ENCODE results near the gene C6orf163. TPM values are rescaled to one million over a fixed set of nuclear protein-coding genes. Genes with fewer than 3 reads are reported as not detected.

C6orf163 gene
- total and polyA plus RNA-seq, 2 of the 13 experiments (the other 11 are each of a cell fraction or from before 2014, with no cell fraction given) = 0.62 to 1.8 TPM

DNA sequence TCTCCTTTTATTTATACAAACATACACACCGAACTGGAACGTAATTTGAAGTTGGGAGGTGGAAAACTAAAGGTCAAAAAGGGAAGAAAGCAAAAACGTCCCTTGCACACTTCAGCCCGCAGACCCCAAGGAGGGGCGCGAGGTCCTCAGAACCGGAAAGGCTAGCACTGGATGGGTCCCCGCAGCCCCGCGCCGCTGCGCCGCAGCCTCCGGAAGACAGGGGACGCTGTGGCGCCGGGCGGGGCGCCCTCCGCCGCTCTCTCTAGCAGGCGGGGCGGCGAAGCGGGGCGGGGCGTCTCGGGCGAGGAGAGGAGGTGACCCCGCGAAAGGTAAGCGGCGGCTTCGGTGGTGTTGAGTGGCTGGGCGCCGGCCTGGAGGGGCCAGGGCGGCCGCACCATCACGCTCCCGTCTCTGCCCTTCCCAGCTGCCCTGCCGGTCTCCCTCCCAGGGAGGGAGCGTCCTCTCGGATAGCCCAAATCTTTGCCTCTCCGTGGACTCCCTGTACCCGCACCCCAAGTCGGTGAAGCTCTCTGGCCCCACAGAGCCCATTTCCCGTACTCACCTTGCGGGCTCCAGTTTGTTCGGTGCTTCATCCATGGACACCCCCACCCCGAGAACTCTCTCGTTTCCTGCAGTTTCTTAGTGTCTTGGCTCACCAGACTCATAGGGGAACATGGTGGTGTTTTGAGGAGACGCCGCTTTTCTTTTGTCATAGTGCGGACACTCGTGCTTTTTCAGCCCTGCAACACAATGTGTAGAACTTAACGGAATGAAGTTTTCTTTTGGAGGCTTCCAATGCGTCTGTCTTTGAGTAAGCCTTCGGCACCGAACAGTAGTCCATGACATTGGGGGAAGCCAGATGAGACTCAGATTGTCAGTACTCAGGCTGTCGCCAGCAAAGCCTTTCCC, 22.1 kb upstream of the C6orf163 start, which contains the start of gene SMIM8 (continued):
- TF ChIP-seq, protein P1, sequence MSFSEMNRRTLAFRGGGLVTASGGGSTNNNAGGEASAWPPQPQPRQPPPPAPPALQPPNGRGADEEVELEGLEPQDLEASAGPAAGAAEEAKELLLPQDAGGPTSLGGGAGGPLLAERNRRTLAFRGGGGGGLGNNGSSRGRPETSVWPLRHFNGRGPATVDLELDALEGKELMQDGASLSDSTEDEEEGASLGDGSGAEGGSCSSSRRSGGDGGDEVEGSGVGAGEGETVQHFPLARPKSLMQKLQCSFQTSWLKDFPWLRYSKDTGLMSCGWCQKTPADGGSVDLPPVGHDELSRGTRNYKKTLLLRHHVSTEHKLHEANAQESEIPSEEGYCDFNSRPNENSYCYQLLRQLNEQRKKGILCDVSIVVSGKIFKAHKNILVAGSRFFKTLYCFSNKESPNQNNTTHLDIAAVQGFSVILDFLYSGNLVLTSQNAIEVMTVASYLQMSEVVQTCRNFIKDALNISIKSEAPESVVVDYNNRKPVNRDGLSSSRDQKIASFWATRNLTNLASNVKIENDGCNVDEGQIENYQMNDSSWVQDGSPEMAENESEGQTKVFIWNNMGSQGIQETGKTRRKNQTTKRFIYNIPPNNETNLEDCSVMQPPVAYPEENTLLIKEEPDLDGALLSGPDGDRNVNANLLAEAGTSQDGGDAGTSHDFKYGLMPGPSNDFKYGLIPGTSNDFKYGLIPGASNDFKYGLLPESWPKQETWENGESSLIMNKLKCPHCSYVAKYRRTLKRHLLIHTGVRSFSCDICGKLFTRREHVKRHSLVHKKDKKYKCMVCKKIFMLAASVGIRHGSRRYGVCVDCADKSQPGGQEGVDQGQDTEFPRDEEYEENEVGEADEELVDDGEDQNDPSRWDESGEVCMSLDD (CRISPR knock-in tag; IDR thresholded peaks at IDR 0.05; ENCODE audit: borderline replicate concordance) = peak; percentile 89
- TF ChIP-seq, protein P2, sequence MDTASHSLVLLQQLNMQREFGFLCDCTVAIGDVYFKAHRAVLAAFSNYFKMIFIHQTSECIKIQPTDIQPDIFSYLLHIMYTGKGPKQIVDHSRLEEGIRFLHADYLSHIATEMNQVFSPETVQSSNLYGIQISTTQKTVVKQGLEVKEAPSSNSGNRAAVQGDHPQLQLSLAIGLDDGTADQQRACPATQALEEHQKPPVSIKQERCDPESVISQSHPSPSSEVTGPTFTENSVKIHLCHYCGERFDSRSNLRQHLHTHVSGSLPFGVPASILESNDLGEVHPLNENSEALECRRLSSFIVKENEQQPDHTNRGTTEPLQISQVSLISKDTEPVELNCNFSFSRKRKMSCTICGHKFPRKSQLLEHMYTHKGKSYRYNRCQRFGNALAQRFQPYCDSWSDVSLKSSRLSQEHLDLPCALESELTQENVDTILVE (CRISPR knock-in tag; IDR thresholded peaks at IDR 0.05) = 0 out of 2 replicates have a peak, but pooled peaks have one; percentile 68
- TF ChIP-seq, protein P3, sequence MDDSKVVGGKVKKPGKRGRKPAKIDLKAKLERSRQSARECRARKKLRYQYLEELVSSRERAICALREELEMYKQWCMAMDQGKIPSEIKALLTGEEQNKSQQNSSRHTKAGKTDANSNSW (CRISPR knock-in tag; IDR thresholded peaks at IDR 0.05; ENCODE audit: borderline replicate concordance) = no peak
- TF ChIP-seq, protein P4, sequence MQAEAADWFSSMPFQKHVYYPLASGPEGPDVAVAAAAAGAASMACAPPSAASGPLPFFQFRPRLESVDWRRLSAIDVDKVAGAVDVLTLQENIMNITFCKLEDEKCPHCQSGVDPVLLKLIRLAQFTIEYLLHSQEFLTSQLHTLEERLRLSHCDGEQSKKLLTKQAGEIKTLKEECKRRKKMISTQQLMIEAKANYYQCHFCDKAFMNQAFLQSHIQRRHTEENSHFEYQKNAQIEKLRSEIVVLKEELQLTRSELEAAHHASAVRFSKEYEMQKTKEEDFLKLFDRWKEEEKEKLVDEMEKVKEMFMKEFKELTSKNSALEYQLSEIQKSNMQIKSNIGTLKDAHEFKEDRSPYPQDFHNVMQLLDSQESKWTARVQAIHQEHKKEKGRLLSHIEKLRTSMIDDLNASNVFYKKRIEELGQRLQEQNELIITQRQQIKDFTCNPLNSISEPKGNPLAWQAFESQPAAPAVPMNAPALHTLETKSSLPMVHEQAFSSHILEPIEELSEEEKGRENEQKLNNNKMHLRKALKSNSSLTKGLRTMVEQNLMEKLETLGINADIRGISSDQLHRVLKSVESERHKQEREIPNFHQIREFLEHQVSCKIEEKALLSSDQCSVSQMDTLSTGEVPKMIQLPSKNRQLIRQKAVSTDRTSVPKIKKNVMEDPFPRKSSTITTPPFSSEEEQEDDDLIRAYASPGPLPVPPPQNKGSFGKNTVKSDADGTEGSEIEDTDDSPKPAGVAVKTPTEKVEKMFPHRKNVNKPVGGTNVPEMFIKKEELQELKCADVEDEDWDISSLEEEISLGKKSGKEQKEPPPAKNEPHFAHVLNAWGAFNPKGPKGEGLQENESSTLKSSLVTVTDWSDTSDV (CRISPR knock-in tag; IDR thresholded peaks at IDR 0.05) = no peak
- TF ChIP-seq NFRKB (IDR thresholded peaks at IDR 0.05) (no peak), SNRNP70 (IDR thresholded peaks at IDR 0.05; ENCODE audit: low read depth, low read length) (no peak), ZNF3 (CRISPR knock-in tag; IDR thresholded peaks at IDR 0.05) (no peak; the same call in 1 of the 2 replicates), ZNF550 (CRISPR knock-in tag; IDR thresholded peaks at IDR 0.05; ENCODE audit: borderline replicate concordance) (no peak), MTA3 (CRISPR knock-in tag; IDR thresholded peaks at IDR 0.05) (no peak), MEIS2 (CRISPR knock-in tag; IDR thresholded peaks at IDR 0.05) (peak; percentile 66; the same call in 1 of the 2 replicates), FOXP1 (IDR thresholded peaks at IDR 0.05) (no peak), FOXP1 (CRISPR knock-in tag; IDR thresholded peaks at IDR 0.05) (no peak), CREM (IDR thresholded peaks at IDR 0.05) (no peak), CREM (CRISPR knock-in tag; IDR thresholded peaks at IDR 0.05) (no peak), ZNF24 (IDR thresholded peaks at IDR 0.05) (no peak), MXD4 (CRISPR knock-in tag; IDR thresholded peaks at IDR 0.05) (peak; percentile 61), GATA4 (IDR thresholded peaks at IDR 0.05; ENCODE audit: borderline replicate concordance, low read depth) (no peak; the same call in 1 of the 2 replicates), ZNF572 (CRISPR knock-in tag; IDR thresholded peaks at IDR 0.05) (no peak), JUND (CRISPR knock-in tag; IDR thresholded peaks at IDR 0.05) (no peak), NKX3-1 (CRISPR knock-in tag; IDR thresholded peaks at IDR 0.05) (peak; percentile 79)
- TF ChIP-seq, protein P5, sequence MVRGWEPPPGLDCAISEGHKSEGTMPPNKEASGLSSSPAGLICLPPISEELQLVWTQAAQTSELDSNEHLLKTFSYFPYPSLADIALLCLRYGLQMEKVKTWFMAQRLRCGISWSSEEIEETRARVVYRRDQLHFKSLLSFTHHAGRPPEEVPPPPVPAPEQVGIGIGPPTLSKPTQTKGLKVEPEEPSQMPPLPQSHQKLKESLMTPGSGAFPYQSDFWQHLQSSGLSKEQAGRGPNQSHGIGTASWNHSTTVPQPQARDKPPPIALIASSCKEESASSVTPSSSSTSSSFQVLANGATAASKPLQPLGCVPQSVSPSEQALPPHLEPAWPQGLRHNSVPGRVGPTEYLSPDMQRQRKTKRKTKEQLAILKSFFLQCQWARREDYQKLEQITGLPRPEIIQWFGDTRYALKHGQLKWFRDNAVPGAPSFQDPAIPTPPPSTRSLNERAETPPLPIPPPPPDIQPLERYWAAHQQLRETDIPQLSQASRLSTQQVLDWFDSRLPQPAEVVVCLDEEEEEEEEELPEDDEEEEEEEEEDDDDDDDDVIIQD (CRISPR knock-in tag; IDR thresholded peaks at IDR 0.05; ENCODE audit: low read depth) = peak; percentile 99
- TF ChIP-seq, protein P6, sequence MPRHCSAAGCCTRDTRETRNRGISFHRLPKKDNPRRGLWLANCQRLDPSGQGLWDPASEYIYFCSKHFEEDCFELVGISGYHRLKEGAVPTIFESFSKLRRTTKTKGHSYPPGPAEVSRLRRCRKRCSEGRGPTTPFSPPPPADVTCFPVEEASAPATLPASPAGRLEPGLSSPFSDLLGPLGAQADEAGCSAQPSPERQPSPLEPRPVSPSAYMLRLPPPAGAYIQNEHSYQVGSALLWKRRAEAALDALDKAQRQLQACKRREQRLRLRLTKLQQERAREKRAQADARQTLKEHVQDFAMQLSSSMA (CRISPR knock-in tag; IDR thresholded peaks at IDR 0.05) = no peak
